H1 (cell line): ENCODE results near the gene NDUFS7. TPM values are rescaled to one million over a fixed set of nuclear protein-coding genes. Genes with fewer than 3 reads are reported as not detected.

Experiments used
- CTCF ChIA-PET: fragments of 300-600 bp; sonication (Branson Sonifier 250); formaldehyde crosslinking; loops from one replicate; lab custom pipeline; 2021; ENCODE audit not compliant: partially characterized antibody; lab: Charles Lee
- POLR2A ChIA-PET: fragments of 300-600 bp; sonication (Branson Sonifier 250); formaldehyde crosslinking; loops from one replicate; lab custom pipeline; 2021; ENCODE audit warnings: inconsistent platforms; ENCODE audit not compliant: partially characterized antibody; lab: Charles Lee
- DNase-seq, 2 experiments: peaks; one replicate each; pipeline versions ENCODE4 v3.0.0 to v3.0.0-alpha.2; 2010 to 2022; ENCODE audit warnings: low spot score in 2 of 2, low read depth in 1 of 2, mixed read lengths in 1 of 2
- FAIRE-seq: peaks from 2 replicates; lab custom pipeline; 2011; peaks lifted over from hg19 to GRCh38; lab: Jason Lieb, UNC
- H2AFZ ChIP-seq: 2 replicates; pipeline ENCODE4 v1.8.1; 2012; ENCODE audit warnings: low read length, inconsistent platforms
- H2AK5ac ChIP-seq: 2 replicates; pipeline ENCODE4 v1.6.1; 2013; ENCODE audit warnings: low read depth, low read length
- H2BK120ac ChIP-seq: replicated peaks from 2 replicates; pipeline ENCODE3; 2013; ENCODE audit warnings: low read depth, low read length, inconsistent platforms
- H2BK12ac ChIP-seq: 2 replicates; pipeline ENCODE4 v1.6.1; 2013; ENCODE audit warnings: low read depth, low read length
- H2BK15ac ChIP-seq: 2 replicates; pipeline ENCODE4 v1.6.1; 2013; ENCODE audit warnings: low read length
- H2BK20ac ChIP-seq: 2 replicates; pipeline ENCODE4 v1.6.1; 2013; ENCODE audit warnings: low read length
- H2BK5ac ChIP-seq: 2 replicates; pipeline ENCODE4 v1.6.1; 2013; ENCODE audit warnings: low read depth, low read length
- H3K14ac ChIP-seq: 2 replicates; pipeline ENCODE4 v1.6.1; 2013; ENCODE audit warnings: inconsistent platforms; ENCODE audit not compliant: insufficient read length
- H3K18ac ChIP-seq: 2 replicates; pipeline ENCODE4 v1.6.1; 2013; ENCODE audit warnings: low read length; ENCODE audit errors: extremely low read depth
- H3K23ac ChIP-seq: 2 replicates; pipeline ENCODE4 v1.6.1; 2013; ENCODE audit warnings: inconsistent platforms; ENCODE audit not compliant: insufficient read length
- H3K23me2 ChIP-seq: 2 replicates; pipeline ENCODE4 v1.6.1; 2013; ENCODE audit warnings: low read depth, low read length
- H3K27ac ChIP-seq: 2 replicates; pipeline ENCODE4 v1.6.1; 2011; ENCODE audit warnings: low read depth, low read length, inconsistent platforms
- H3K27me3 ChIP-seq, 4 experiments: replicated peaks in 1 of 4; 1 replicate in 1 of 4; 2 replicates in 3 of 4; pipeline versions ENCODE4 v1.6.1 to v1.8.1; 2011 to 2013; ENCODE audit warnings: low read length in 3 of 4, mild to moderate bottlenecking in 3 of 4, inconsistent platforms in 2 of 4, mixed read lengths in 2 of 4, moderate library complexity in 1 of 4; ENCODE audit not compliant: control insufficient read depth in 3 of 4, insufficient read depth in 3 of 4; ENCODE audit errors: extremely low read depth in 1 of 4
- H3K36me3 ChIP-seq, 4 experiments: 2 replicates each; pipeline versions ENCODE4 v1.6.1 to v1.8.1; 2011 to 2013; ENCODE audit warnings: mild to moderate bottlenecking in 4 of 4, low read length in 3 of 4, moderate library complexity in 2 of 4, control low read depth in 1 of 4, inconsistent platforms in 1 of 4; ENCODE audit not compliant: insufficient read depth in 4 of 4, control insufficient read depth in 2 of 4
- H3K4ac ChIP-seq: replicated peaks from 2 replicates; pipeline ENCODE3; 2013; ENCODE audit warnings: low read length, low read depth, mixed read lengths, inconsistent platforms; ENCODE audit not compliant: insufficient read length
- H3K4me1 ChIP-seq, 4 experiments: replicated peaks in 1 of 4; 1 replicate in 1 of 4; 2 replicates in 3 of 4; pipeline versions ENCODE4 v1.6.1 to v1.8.1; 2011 to 2013; ENCODE audit warnings: low read length in 3 of 4, inconsistent platforms in 2 of 4, mixed read lengths in 1 of 4; ENCODE audit not compliant: insufficient read depth in 4 of 4, control insufficient read depth in 3 of 4
- H3K4me2 ChIP-seq, 2 experiments: 2 replicates each; pipeline versions ENCODE4 v1.6.1 to v1.8.1; 2011 to 2013; ENCODE audit warnings: low read depth in 2 of 2, low read length in 2 of 2, control low read depth in 1 of 2, inconsistent platforms in 1 of 2, mild to moderate bottlenecking in 1 of 2; ENCODE audit not compliant: insufficient read depth in 1 of 2
- H3K4me3 ChIP-seq, 4 experiments: fragments of 200-600, 300-600 bp in 1 of 4; sonication (generic), shearing (Covaris generic), sonication (Bioruptor Twin) in 1 of 4; 2 replicates each; pipeline versions ENCODE4 v1.5.1 to v1.8.1; 2011 to 2016; ENCODE audit warnings: low read length in 4 of 4, low read depth in 3 of 4, control low read depth in 2 of 4, inconsistent platforms in 2 of 4, mild to moderate bottlenecking in 2 of 4, mixed read lengths in 1 of 4, moderate library complexity in 1 of 4; ENCODE audit not compliant: insufficient read depth in 2 of 4; ENCODE audit errors: extremely low read depth in 1 of 4
- H3K56ac ChIP-seq: replicated peaks from 2 replicates; pipeline ENCODE3; 2013; ENCODE audit warnings: low read depth, mild to moderate bottlenecking, mixed read lengths, low read length, inconsistent platforms; ENCODE audit not compliant: insufficient read length
- H3K79me1 ChIP-seq: 2 replicates; pipeline ENCODE4 v1.6.1; 2013; ENCODE audit warnings: low read depth, low read length, control low read depth
- H3K79me2 ChIP-seq, 2 experiments: 2 replicates each; pipeline versions ENCODE4 v1.6.1 to v1.8.1; 2012 to 2013; ENCODE audit warnings: low read length in 2 of 2, mild to moderate bottlenecking in 2 of 2, inconsistent platforms in 1 of 2; ENCODE audit not compliant: insufficient read depth in 2 of 2, control insufficient read depth in 1 of 2
- H3K9ac ChIP-seq, 4 experiments: replicated peaks in 1 of 4; 1 replicate in 1 of 4; 2 replicates in 3 of 4; pipeline versions ENCODE4 v1.6.1 to v1.8.1; 2011 to 2013; ENCODE audit warnings: low read depth in 3 of 4, low read length in 3 of 4, control low read depth in 2 of 4, mild to moderate bottlenecking in 2 of 4, moderate library complexity in 2 of 4, inconsistent platforms in 1 of 4; ENCODE audit errors: extremely low read depth in 1 of 4
- H3K9me3 ChIP-seq, 2 experiments: 2 replicates each; pipeline versions ENCODE4 v1.6.1 to v1.8.1; 2012 to 2013; ENCODE audit warnings: mild to moderate bottlenecking in 2 of 2, moderate library complexity in 2 of 2, control low read depth in 1 of 2, inconsistent platforms in 1 of 2, low read depth in 1 of 2, low read length in 1 of 2, mixed read lengths in 1 of 2; ENCODE audit not compliant: insufficient read depth in 2 of 2
- H4K20me1 ChIP-seq, 2 experiments: replicated peaks in 1 of 2; 2 replicates each; pipeline versions ENCODE3 to v1.8.1; 2011 to 2013; ENCODE audit warnings: inconsistent platforms in 2 of 2, low read length in 2 of 2, mild to moderate bottlenecking in 1 of 2; ENCODE audit not compliant: insufficient read depth in 2 of 2, control insufficient read depth in 1 of 2
- H4K5ac ChIP-seq: 2 replicates; pipeline ENCODE4 v1.6.1; 2013; ENCODE audit warnings: low read length, low read depth, mixed read lengths, inconsistent platforms; ENCODE audit not compliant: insufficient read length
- H4K8ac ChIP-seq: 2 replicates; pipeline ENCODE4 v1.8.0; 2013; ENCODE audit warnings: mild to moderate bottlenecking, moderate library complexity, low read length, inconsistent platforms; ENCODE audit not compliant: insufficient read depth; ENCODE audit errors: extremely low read depth
- H4K91ac ChIP-seq: replicated peaks from 2 replicates; pipeline ENCODE3; 2013; ENCODE audit warnings: low read length, mixed read lengths, inconsistent platforms; ENCODE audit not compliant: insufficient read length
- BCL11A ChIP-seq, 2 experiments: IDR thresholded peaks; one replicate each; pipeline ENCODE4 v1.6.1; 2011; ENCODE audit warnings: low read depth in 2 of 2, low read length in 2 of 2, mild to moderate bottlenecking in 2 of 2
- PHF8 ChIP-seq: fragments of 200-600 bp; sonication (generic); conservative IDR thresholded peaks from 2 replicates; pipeline ENCODE4 v1.7.1; 2012; ENCODE audit warnings: low read depth, mild to moderate bottlenecking, inconsistent platforms, low read length, moderate library complexity
- SRF ChIP-seq: IDR thresholded peaks from 2 replicates; pipeline ENCODE4 v1.6.1; 2011; ENCODE audit warnings: mild to moderate bottlenecking, low read depth, low read length, moderate library complexity
- WGBS, 2 experiments: shearing (Covaris generic) in 1 of 2; methylation state at CpG; one replicate each; pipeline versions ENCODE4 v1.1.6 to v1.1.7; 2013 to 2015; ENCODE audit warnings: low lambda C conversion rate in 2 of 2, mixed read lengths in 2 of 2, inconsistent platforms in 1 of 2, low coverage in 1 of 2, missing lambda C conversion rate in 1 of 2; ENCODE audit not compliant: insufficient replicate concordance in 2 of 2, insufficient coverage in 1 of 2, insufficient read length in 1 of 2; ENCODE audit errors: extremely low coverage in 1 of 2, missing lambda C conversion rate in 1 of 2; 5-methylcytosine and 5-hydroxymethylcytosine counted together
- polyA plus RNA-seq, 7 experiments: library from polyadenylated mRNA; depleted of rRNA in 3 of 7; stranded (reverse) in 5 of 7; unstranded in 2 of 7; fragments of >200 nt in 5 of 7; fragments of 200-250 nt in 2 of 7; gene quantifications; 1 replicate in 5 of 7; 2 replicates in 1 of 7; 4 replicates in 1 of 7; pipeline versions ENCODE4 v1.2.1 to v1.2.3, GENCODE V29; 2011 to 2013; ENCODE audit warnings: missing spikeins in 2 of 7, mixed read lengths in 2 of 7
- total RNA-seq: library from RNA; stranded (reverse); fragmentation: NEBNext Ultra II Directional; extraction: Animal tissue kit (Norgen Biotek cat#: 25700); gene quantifications from 2 replicates; pipeline ENCODE4 v1.2.1, GENCODE V29; 2021

NDUFS7 gene
- total and polyA plus RNA-seq, 2 of the 8 experiments (the other 6 are each of a cell fraction or from before 2014, with no cell fraction given), result 78.1 to 309 TPM

GRCh38 chr19:1412323-1412923, 28.7 kb downstream of the NDUFS7 start:
- Histone ChIP-seq H2BK12ac (no peak overlapping the region), H3K79me2 (peaks cover 73 to 96% of the 10 kb centered on the region in 2 experiments), H2AK5ac (no peak overlapping the region), H4K8ac (no peak overlapping the region), H3K4ac (no peak overlapping the region), H3K4me3 (no peak overlapping the region), H3K56ac (no peak overlapping the region), H3K23me2 (peaks cover 12% of the 10 kb centered on the region; the same call in 1 of the 2 replicates), H2AFZ (no peak overlapping the region), H2BK5ac (peak overlapping the region; percentile 52; the same call in 1 of the 2 replicates)
- CTCF ChIA-PET, result interaction anchor here (1.1 to 2.8 kb wide), 5 partner anchors 9 to 33 kb away, joined by 3 to 8 read pairs (median 3); partner anchors contain the start of gene NDUFS7
- FAIRE-seq, result no peak
- no peak for TF ChIP-seq SRF
- TF ChIP-seq BCL11A (IDR thresholded peaks at IDR 0.05; ENCODE audit: low read depth in 2 of 2, low read length in 2 of 2), result no peak
- no peak for TF ChIP-seq PHF8
- TF ChIP-seq, all 59 proteins: peak for 0
- H3K36me3 ChIP-seq, result peaks cover 0 to 8% (median 4%) of the 10 kb centered on the region in 4 experiments; a peak in 7 of 8 replicates
- H2BK120ac ChIP-seq, result no peak overlapping the region
- no peak overlapping the region for H3K9ac ChIP-seq
- no peak overlapping the region for H3K27ac ChIP-seq
- no peak overlapping the region for H2BK20ac ChIP-seq
- H3K4me1 ChIP-seq, result peaks cover 8 to 40% (median 34%) of the 10 kb centered on the region in 4 experiments
- H4K5ac ChIP-seq, result no peak overlapping the region
- no peak overlapping the region for H4K91ac ChIP-seq
- 95% methylated on average over 20 of the region's 21 CpGs; no CpG with 5 or more reads in 1 of the 2 experiments for WGBS, 2 experiments
- no peak overlapping the region for H2BK15ac ChIP-seq
- H3K23ac ChIP-seq, result no peak overlapping the region
- POLR2A ChIA-PET, result interaction anchor here (0.7 to 3.9 kb wide), 19 partner anchors 9 to 143 kb away, joined by 3 to 24 read pairs (median 4); partner anchors contain the start of gene CIRBP
- H3K14ac ChIP-seq, result no peak overlapping the region
- peaks cover 70 to 76% of the 10 kb centered on the region in 2 experiments for H4K20me1 ChIP-seq
- H3K18ac ChIP-seq, result no peak overlapping the region
- no peaks in the 10 kb centered on the region for H3K27me3 ChIP-seq
- no peaks in the 10 kb centered on the region for H3K9me3 ChIP-seq
- DNase-seq, result no peak
- H3K4me2 ChIP-seq, result no peak overlapping the region
- H3K79me1 ChIP-seq, result peaks cover 23% of the 10 kb centered on the region
